Measurements from ENCODE around the gene DOCK3.

Gene DOCK3

DNA sequence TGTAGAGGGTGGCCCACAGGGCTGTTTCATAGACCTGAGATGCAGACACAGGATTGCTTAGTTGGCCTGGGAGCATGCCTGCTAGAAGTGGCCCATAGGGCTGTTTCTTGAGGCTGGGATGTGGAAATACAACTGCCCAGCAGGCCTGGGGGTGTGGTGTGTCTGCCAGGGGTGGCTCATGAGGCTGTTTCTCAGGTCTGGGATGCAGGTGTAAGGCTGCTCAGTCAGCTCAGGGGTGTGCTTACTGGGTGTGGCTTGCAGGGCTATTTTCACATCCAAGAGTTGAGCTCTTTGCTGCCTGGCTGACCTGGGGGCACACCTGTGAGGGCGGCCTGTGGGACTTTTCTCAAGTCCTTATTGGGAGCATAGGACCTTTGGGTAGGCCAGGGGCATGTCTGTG, 131.3 kb downstream of the DOCK3 start:
- no peak overlapping the region for H3K27ac ChIP-seq (ENCODE audit: low read length)
- H3K27me3 ChIP-seq (replicated peaks; ENCODE audit: insufficient read depth, low read length), result no peaks in the 10 kb centered on the region
- no peak overlapping the region for H3K9ac ChIP-seq (ENCODE audit: low read length)

DNA sequence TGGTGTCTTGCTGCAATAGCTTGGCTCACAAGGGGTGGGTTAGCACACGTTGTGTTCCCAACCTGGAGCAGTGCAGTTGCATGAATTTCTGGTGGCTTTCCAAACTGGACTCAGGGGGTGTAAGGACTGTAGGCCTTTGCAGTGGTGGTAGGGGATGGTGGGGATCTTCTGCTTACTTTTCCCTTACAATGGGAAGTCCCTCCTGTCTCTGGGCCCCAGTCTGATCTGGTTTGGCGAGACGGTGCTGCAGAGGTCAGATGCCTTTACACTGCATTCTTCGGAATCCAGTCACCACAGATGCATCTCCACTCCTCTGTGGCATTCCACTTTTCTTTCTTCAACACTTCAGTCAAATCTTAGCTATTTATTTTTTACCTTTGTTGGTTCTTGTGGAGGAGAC, 132.1 kb downstream of the DOCK3 start:
- Histone ChIP-seq H3K9me3 (replicated peaks; ENCODE audit: insufficient read depth, low read length) (no peaks in the 10 kb centered on the region), H3K9ac (ENCODE audit: low read length) (no peak overlapping the region), H3K4me1 (ENCODE audit: low read length) (0 out of 2 replicates have a peak, but pooled peaks cover 3% of the 10 kb centered on the region), H3K9me2 (replicated peaks; ENCODE audit: insufficient read depth, low read length) (no peaks in the 10 kb centered on the region), H3F3A (ENCODE audit: insufficient read depth, low read length) (no peaks in the 10 kb centered on the region), H3K36me3 (replicated peaks; ENCODE audit: insufficient read depth, low read length) (no peaks in the 10 kb centered on the region), H3K4me2 (ENCODE audit: low read depth, low read length) (no peak overlapping the region), H4K20me1 (ENCODE audit: insufficient read depth, low read length) (no peaks in the 10 kb centered on the region), H3K79me2 (ENCODE audit: low read length) (no peaks in the 10 kb centered on the region), H3K4me3 (ENCODE audit: low read length) (no peak overlapping the region), H3K27ac (ENCODE audit: low read length) (no peak overlapping the region), H3K27me3 (replicated peaks; ENCODE audit: insufficient read depth, low read length) (no peaks in the 10 kb centered on the region), H2AFZ (ENCODE audit: low read length) (no peak overlapping the region)
- TF ChIP-seq, protein P1, sequence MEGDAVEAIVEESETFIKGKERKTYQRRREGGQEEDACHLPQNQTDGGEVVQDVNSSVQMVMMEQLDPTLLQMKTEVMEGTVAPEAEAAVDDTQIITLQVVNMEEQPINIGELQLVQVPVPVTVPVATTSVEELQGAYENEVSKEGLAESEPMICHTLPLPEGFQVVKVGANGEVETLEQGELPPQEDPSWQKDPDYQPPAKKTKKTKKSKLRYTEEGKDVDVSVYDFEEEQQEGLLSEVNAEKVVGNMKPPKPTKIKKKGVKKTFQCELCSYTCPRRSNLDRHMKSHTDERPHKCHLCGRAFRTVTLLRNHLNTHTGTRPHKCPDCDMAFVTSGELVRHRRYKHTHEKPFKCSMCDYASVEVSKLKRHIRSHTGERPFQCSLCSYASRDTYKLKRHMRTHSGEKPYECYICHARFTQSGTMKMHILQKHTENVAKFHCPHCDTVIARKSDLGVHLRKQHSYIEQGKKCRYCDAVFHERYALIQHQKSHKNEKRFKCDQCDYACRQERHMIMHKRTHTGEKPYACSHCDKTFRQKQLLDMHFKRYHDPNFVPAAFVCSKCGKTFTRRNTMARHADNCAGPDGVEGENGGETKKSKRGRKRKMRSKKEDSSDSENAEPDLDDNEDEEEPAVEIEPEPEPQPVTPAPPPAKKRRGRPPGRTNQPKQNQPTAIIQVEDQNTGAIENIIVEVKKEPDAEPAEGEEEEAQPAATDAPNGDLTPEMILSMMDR (IDR thresholded peaks at IDR 0.05; ENCODE audit: low read length), result no peak
- TF ChIP-seq EZH2 (optimal IDR thresholded peaks at IDR 0.05; ENCODE audit: low read depth, low read length), result no peak
- TF ChIP-seq EZH2phosphoT487 (IDR thresholded peaks at IDR 0.05; ENCODE audit: low read length), result no peak
- no peak for DNase-seq

More for the DNA sequence above, 131.3 kb downstream of the DOCK3 start:
- Histone ChIP-seq H4K20me1 (ENCODE audit: insufficient read depth, low read length) (no peaks in the 10 kb centered on the region), H3K4me3 (ENCODE audit: low read length) (no peak overlapping the region), H2AFZ (ENCODE audit: low read length) (no peak overlapping the region), H3K4me2 (ENCODE audit: low read depth, low read length) (no peak overlapping the region), H3K9me3 (replicated peaks; ENCODE audit: insufficient read depth, low read length) (no peaks in the 10 kb centered on the region), H3K79me2 (ENCODE audit: low read length) (no peaks in the 10 kb centered on the region), H3F3A (ENCODE audit: insufficient read depth, low read length) (no peaks in the 10 kb centered on the region), H3K4me1 (ENCODE audit: low read length) (0 out of 2 replicates have a peak, but pooled peaks cover 3% of the 10 kb centered on the region), H3K36me3 (replicated peaks; ENCODE audit: insufficient read depth, low read length) (no peaks in the 10 kb centered on the region), H3K9me2 (replicated peaks; ENCODE audit: insufficient read depth, low read length) (no peaks in the 10 kb centered on the region)
- TF ChIP-seq, protein P1 (IDR thresholded peaks at IDR 0.05; ENCODE audit: low read length), result no peak
- TF ChIP-seq EZH2phosphoT487 (IDR thresholded peaks at IDR 0.05; ENCODE audit: low read length) (no peak), EZH2 (optimal IDR thresholded peaks at IDR 0.05; ENCODE audit: low read depth, low read length) (no peak)
- peak; percentile 56 for DNase-seq

DNA sequence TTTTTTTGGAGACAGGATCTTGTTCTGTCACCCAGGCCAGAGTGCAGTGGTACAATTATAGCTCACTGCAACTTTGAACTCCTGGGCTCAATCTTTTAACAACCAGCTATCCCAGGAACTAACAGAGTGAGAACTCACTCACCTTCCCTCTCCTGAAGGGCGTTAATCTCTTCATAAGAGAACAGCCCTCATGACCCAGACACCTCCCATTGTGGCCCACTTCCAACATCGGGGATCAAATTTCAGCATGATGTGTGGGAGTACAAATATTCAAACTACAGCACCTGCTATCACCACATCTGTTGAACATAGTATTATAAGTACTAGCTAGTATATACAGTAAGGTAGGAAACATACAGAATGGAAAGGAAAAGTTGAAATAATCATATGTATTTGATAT, 132.5 kb downstream of the DOCK3 start:
- no peaks in the 10 kb centered on the region for H3K36me3 ChIP-seq (replicated peaks; ENCODE audit: insufficient read depth, low read length)
- H3K27me3 ChIP-seq (replicated peaks; ENCODE audit: insufficient read depth, low read length), result no peaks in the 10 kb centered on the region
- DNase-seq, result no peak
- H3K4me3 ChIP-seq (ENCODE audit: low read length), result no peak overlapping the region
- no peaks in the 10 kb centered on the region for H3K9me3 ChIP-seq (replicated peaks; ENCODE audit: insufficient read depth, low read length)
- H3K27ac ChIP-seq (ENCODE audit: low read length), result no peak overlapping the region
- H3K9ac ChIP-seq (ENCODE audit: low read length), result no peak overlapping the region
- H3F3A ChIP-seq (ENCODE audit: insufficient read depth, low read length), result no peaks in the 10 kb centered on the region
- TF ChIP-seq EZH2 (optimal IDR thresholded peaks at IDR 0.05; ENCODE audit: low read depth, low read length), result no peak
- no peak for TF ChIP-seq EZH2phosphoT487 (IDR thresholded peaks at IDR 0.05; ENCODE audit: low read length)
- TF ChIP-seq, protein P1 (IDR thresholded peaks at IDR 0.05; ENCODE audit: low read length), result no peak
- H4K20me1 ChIP-seq (ENCODE audit: insufficient read depth, low read length), result no peaks in the 10 kb centered on the region
- no peak overlapping the region for H3K4me2 ChIP-seq (ENCODE audit: low read depth, low read length)
- H3K9me2 ChIP-seq (replicated peaks; ENCODE audit: insufficient read depth, low read length), result no peaks in the 10 kb centered on the region
- no peak overlapping the region for H2AFZ ChIP-seq (ENCODE audit: low read length)
- no peaks in the 10 kb centered on the region for H3K79me2 ChIP-seq (ENCODE audit: low read length)
- H3K4me1 ChIP-seq (ENCODE audit: low read length), result 0 out of 2 replicates have a peak, but pooled peaks cover 3% of the 10 kb centered on the region
